Raji (cell line): ENCODE data around the gene DMRT1.

Source experiments
- POLR2A ChIP-seq: IDR thresholded peaks from 2 replicates; pipeline ENCODE4 v1.6.1; 2011; ENCODE audit warnings: low read depth, low read length, control low read depth; ENCODE audit not compliant: insufficient read depth

DMRT1 gene

DNA sequence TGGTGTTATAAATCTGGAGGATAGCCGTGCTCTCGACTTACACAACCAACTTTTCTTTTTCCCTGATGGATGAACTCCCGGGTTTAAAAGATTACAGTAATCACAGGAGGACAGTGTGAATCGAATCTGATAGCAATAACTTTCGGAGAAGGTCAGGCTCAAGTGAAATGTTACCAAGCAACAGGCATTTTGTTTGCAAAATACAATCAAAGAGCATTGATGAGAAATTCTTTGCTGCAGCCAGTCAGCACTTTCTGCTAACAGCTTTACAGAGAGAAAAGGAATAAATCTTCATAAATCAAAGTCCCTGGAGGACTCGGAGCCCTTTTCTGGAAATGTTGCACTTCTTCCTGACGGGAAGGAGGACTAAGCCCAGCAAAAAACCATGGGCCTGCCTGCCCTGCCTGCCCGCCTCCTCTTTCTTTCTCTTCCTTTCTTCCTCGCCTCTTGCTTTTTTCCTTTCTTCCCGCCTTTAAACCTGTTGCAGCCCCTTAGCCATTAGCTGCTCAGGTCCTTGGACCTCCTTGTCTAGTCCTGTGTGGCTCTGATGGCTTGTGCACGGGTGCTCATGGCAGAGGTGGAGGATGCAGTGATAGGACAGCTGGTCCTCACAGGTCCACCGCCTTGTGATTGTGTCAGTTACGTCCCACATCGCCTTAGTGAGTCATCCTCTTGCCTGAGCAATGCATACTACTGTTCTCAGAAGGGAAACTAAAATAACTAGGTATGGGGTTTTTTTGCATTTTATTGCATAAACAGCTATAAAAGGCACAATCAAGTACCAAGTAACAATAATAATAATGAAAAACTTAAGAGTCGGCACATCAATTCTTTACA, 141.1 kb downstream of the DMRT1 start:
- no peak for TF ChIP-seq POLR2A

DNA sequence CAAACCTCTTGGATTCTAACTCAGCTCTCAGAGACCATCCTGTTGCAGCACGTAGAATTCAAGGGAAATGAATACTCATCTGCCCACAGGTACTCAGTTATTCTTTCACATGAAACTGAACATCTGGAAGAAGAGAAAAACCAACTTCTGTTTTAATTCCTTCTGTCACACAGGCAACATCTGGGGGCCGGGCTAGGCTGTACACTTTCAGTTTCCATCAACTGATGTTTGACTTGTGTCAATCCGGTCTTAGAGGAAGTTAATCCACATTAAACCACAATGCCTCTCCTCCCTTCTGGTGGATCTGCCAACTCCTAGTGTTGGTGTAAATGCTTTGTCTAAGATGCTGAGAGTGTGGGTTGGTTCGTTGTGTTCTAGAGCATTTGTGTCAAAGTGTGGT, 152.5 kb downstream of the DMRT1 start:
- TF ChIP-seq POLR2A: no peak

DNA sequence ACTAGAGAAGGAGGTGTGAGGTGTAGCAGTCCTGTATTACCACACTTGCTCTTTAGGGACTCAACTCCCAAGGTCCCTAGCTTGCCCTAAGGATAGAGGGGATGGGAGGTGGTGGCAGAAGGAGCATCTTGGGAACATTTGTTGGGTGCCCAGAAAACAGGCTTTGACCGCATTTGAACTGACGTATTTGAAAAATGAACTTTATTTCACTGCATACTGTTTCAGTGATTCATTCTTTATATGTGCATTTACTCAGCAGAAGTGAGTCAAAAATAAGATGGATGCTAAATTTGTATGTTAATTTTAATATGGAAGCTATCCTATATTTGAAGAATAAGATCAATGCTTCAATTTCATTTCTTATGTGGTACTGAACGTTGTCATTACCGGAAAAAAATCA, 153.7 kb downstream of the DMRT1 start:
- TF ChIP-seq POLR2A: no peak

DNA sequence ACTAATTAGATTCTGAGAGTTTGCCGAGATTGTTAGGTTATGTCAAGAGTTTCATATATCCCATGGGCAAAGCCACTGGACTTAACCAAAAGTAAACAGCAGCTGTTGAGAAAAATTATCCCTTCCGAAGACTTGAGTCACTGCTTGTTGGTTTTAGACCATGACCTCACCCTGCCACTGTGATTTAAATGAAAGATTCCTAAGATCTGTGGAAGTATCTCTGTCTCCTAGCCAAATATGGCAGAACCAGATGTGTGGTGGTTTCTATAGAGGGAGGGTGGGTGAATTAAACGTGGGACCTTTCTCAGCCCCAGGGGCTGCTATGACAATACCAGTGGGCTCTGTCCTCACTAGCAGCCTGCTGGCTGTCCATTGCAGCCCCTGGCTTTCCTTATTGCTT, 154.3 kb downstream of the DMRT1 start:
- TF ChIP-seq POLR2A: no peak

DNA sequence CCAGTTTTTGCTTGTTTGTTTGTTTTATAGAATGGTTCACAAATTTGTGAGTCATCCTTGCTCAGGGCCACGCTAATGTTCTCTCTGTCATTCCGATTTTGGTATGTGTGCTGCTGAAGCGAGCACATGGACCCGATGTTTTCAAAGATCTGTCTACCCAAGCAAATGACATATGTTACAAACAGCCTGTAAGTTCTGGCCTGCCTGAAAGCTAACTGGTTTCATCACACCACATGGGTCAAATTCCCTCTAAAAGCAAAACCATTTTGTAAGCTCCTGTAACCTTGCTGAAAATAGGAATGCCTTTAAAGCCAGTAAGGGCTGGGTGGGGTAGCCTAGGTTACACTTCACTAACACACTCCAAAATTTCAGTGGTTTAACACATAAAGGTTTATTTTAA, 160.3 kb downstream of the DMRT1 start:
- TF ChIP-seq POLR2A: no peak

DNA sequence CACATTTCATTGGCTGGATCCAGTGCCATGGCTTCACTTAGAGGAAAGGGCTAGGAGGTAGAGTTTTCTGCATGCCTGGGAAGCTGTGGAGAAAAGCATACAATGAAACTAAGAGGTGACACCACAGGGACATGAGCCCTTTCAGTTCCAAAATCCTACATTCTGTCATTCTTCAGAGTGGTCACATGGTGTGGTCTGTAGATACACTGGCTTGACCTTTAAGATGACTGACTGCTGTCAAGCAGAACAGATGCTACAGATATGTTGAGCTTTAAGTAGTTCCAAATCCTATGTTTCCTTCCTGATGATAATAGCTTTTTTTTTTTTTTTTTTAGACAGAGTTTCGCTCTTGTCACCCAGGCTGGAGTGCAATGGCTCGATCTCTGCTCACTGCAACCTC, 161.2 kb downstream of the DMRT1 start:
- TF ChIP-seq POLR2A: no peak

DNA sequence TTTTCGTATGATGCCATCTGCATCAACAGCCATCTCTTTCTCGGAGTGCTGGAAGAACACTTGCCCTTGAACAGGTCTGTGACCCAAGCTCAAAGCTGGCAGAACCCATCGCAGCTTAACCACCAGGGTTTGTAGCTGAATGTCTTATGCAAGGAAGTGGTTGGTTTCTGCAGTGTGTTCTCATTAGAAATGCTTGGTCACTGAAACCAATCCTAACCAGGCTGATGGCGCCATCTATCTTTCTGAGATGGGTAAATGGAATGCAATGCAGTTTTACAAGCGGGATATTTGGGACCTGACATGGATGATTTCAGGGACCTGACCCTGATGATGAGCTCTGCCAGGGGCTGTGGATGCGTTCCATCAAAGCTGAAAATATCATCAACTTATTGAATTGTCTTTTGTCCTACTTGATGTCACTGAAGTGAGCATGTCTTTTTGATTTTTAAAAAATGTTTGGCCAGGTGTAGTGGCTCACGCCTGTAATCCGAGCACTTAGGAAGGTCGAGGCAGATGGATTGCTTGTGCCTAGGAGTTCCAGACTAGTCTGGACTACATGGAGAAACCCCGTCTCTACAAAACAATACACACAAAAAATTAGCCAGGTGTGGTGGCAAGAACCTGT, 163.7 kb downstream of the DMRT1 start:
- TF ChIP-seq POLR2A: no peak

DNA sequence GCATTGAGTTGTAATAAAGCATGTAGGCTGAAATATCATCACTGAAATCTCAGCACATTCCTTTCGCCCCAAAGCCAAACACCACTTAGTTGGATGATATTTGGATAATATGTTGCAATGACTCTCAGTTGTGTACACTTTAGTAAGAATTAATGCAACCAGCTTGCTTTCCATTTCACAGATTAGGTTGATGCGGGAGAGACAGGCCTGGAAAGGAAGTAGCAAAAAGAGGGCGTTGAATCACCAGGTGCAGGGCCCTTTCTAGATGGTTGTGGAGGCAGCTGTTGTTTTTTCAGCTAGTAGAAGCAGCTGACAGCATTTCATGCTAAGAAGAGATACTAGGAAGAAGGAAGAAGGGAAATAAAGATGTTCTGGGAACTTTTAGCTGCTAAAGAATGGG, 165.8 kb downstream of the DMRT1 start:
- no peak for TF ChIP-seq POLR2A

DNA sequence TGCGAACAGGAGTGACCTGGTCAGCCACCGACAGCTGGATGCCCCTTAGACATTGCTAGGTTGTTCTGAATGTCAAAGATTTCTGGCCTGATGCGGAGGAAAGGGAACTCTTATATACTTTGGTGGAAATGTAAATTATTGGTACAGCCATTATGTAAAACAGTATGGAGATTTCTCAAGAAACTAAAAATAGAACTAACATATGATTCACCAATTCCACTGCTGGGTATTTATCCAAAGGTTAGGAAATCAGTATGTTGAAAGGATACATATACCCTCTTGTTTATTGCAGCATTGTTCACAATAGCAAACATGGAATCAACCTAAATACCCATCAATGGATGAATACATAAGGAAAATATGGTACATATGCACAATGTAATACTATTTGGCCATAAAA, 166.7 kb downstream of the DMRT1 start:
- no peak for TF ChIP-seq POLR2A

DNA sequence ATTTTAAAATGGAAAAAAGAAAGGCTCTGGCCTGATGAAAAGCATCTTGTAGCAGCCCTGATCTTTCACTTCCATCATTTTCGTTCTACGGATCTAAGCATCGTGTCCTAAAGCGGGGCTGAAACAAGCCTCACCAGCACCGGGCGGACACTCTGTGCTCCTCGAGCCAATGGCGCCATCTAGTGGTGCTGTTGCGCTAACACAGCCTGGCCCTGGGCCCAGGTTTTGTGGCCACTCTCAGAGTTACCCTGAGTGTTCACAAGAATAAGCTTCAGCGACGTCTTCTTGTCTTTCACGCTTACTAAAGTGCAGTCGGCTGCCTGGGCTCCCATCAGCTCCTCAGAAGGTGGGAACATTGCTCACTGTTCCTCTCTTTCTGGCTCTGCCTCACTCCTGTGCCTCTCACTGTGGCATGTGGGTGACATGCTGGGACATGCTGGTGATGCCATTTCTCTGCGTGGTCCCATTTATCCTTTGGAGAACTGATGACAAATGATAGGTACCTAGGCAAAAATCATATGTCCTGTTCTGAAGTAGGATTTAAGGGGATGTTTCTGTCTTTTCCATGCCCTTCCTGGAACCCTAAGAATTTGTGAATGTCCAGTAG, 167.7 kb downstream of the DMRT1 start:
- no peak for TF ChIP-seq POLR2A

DNA sequence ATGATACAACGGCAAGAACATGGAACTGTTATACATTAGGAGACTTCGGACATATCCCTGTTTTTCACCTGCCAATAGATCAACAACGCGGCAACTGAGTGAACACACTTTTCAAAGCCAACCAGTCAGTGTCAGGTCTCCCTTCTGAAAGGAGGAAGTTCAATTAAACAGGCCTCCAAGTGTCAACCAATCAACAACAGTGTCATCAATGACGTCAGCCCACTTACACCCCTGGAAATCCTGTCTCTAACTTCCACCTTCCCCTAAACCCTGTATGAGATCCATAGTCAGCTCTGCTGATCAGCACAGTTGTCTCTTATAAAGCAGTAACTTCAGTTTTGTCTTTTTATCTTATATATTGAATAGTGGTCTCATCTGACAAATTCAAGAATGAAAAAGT, 171.5 kb downstream of the DMRT1 start:
- TF ChIP-seq POLR2A: no peak

DNA sequence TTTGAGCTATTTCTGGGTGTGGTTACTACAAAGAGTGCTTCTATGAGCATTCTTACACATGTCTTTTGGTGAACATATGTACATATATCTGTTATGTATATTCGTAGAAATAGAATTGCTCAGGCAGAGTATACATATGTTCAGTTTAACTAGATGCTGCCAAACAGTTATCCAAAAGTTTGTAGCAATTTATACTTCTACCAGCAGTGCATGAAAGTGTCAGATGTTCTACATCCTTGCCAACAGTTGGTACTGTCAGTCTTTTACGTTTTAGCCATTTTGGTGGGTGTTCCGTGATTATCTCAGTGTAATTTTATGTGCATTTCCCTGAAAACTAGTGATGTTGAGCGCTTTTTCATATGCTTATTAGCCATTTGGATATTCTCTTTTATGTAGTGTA, 172.7 kb downstream of the DMRT1 start:
- no peak for TF ChIP-seq POLR2A

DNA sequence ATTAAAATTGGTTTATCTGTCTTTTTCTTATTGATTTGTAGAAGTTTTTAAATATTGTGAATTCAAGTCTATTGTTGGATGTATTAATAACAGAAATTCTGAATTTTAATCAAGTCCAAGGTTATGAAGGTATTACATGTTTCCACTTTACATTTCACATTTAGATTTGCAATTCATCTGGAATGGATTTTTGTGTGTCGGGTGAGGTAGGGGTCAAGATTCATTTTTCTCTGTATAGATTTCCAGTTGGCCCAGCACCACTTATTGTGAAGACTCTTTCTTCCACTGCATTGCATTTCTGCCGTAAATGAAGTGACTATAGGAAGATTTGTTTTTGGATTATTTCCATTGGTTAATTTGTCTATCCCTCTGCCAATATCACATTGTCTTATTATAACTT, 173.1 kb downstream of the DMRT1 start:
- no peak for TF ChIP-seq POLR2A

DNA sequence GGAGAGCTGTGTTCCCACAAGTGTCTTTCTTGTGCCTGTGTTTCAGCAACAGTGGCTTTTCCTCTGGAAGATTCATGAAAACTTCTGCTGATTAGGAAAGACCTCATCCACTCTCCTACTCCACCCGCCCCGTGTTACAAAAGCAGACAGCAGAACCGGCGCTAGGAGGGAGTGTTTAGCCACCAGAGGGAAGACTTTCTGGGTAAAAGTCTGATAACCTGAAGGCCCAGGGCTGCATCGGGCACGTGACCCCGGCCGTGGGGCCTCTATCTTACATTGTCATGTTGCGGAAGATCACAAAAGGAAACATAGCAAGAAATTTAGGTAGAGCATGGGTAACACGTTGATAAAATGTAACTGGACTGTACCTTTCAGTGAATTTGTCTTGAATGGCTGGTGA, 176.6 kb downstream of the DMRT1 start:
- TF ChIP-seq POLR2A: no peak
